Measurements from ENCODE around the gene EXOC4. TPM values are rescaled to one million over a fixed set of nuclear protein-coding genes. Genes with fewer than 3 reads are reported as not detected.

The EXOC4 gene
- total and polyA plus RNA-seq, 2 donors (not counting 3 experiments of a cell fraction or from before 2014, with no cell fraction given): 20.3 to 73.1 TPM

GRCh38 chr7:134028853-134029252 lies 776.0 kb downstream of the EXOC4 start:
- Histone ChIP-seq H3K27ac (ENCODE audit: insufficient read depth, low read depth, low read length) (no peak overlapping the region), H3K9me1 (replicated peaks; ENCODE audit: control insufficient read depth, extremely low read depth, insufficient read depth, low read length) (no peaks in the 10 kb centered on the region), H3K4me2 (ENCODE audit: insufficient read depth, low read length) (no peak overlapping the region), H3K4me1 (ENCODE audit: control insufficient read depth, extremely low read depth, insufficient read depth, low read length) (no peaks in the 10 kb centered on the region), H3K9me3 (replicated peaks; ENCODE audit: control insufficient read depth, insufficient read depth, low read length) (no peaks in the 10 kb centered on the region), H3K36me3 (ENCODE audit: control insufficient read depth in 2 of 2, extremely low read depth in 1 of 2, insufficient read depth in 2 of 2, low read length in 2 of 2) (no peaks in the 10 kb centered on the region), H3K79me2 (ENCODE audit: control insufficient read depth, insufficient read depth, low read length) (no peaks in the 10 kb centered on the region), H2AFZ (ENCODE audit: low read depth, low read length) (no peak overlapping the region), H4K20me1 (replicated peaks; ENCODE audit: control insufficient read depth, extremely low read depth, insufficient read depth, low read length) (no peaks in the 10 kb centered on the region), H3K27me3 (ENCODE audit: control insufficient read depth in 2 of 2, insufficient read depth in 2 of 2, low read length in 2 of 2) (no peaks in the 10 kb centered on the region), H3K9ac (replicated peaks; ENCODE audit: extremely low read depth, insufficient read depth, low read length) (no peak overlapping the region), H3K4me3 (replicated peaks in 1 of 3; ENCODE audit: insufficient read depth in 1 of 3, low read depth in 1 of 3, low read length in 3 of 3) (no peak overlapping the region)
- intact Hi-C loops (cut with micrococcal nuclease) (no loop called here), dilution Hi-C loops (cut with MboI; ENCODE audit: extremely low pct_ligation_motif_present, low sequenced_read_pairs) (no loop called here)
- ChIA-PET CTCF (no interaction called here), POLR2A (no interaction called here)
- DNase-seq (ENCODE audit: low read depth, low spot score): no peak
- BruUV-seq (replicated peaks): no TSS peak
- TF ChIP-seq POLR2AphosphoS5 (IDR thresholded peaks at IDR 0.05; ENCODE audit: insufficient read depth, low read depth, low read length) (no peak), POLR2A (IDR thresholded peaks at IDR 0.05; ENCODE audit: low read depth, low read length) (no peak), FOS (IDR thresholded peaks at IDR 0.05; ENCODE audit: borderline replicate concordance, insufficient read depth, low read length) (no peak), MAX (IDR thresholded peaks at IDR 0.05; ENCODE audit: insufficient read depth, insufficient read length) (no peak), JUN (IDR thresholded peaks at IDR 0.05; ENCODE audit: borderline replicate concordance, insufficient read depth, insufficient read length, low read depth) (no peak)
- no peak for FAIRE-seq

DNA sequence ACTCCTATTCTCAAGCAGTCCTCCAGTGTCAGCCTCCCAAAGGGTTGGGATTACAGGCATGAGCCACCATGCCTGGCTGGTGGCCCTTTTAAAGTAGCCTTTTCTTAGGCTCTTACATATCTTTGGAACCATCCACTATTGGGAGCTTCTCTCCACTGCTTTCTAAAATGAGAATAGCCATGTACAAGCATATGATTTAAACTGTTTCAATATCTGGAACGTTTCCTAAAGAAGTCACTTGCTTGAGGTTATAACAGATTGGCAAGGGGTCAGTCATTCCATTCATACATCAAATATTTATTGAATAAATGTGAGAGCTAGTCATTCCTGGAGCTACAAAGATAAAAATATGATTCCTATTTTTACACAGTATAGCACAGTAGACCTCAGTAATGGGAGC lies 776.9 kb downstream of the EXOC4 start:
- Histone ChIP-seq H3K79me2 (ENCODE audit: control insufficient read depth, insufficient read depth, low read length) (no peaks in the 10 kb centered on the region), H4K20me1 (replicated peaks; ENCODE audit: control insufficient read depth, extremely low read depth, insufficient read depth, low read length) (no peaks in the 10 kb centered on the region), H3K9me3 (replicated peaks; ENCODE audit: control insufficient read depth, insufficient read depth, low read length) (no peaks in the 10 kb centered on the region), H3K4me2 (ENCODE audit: insufficient read depth, low read length) (no peak overlapping the region), H2AFZ (ENCODE audit: low read depth, low read length) (no peak overlapping the region), H3K27me3 (ENCODE audit: control insufficient read depth in 2 of 2, insufficient read depth in 2 of 2, low read length in 2 of 2) (no peaks in the 10 kb centered on the region), H3K36me3 (ENCODE audit: control insufficient read depth in 2 of 2, extremely low read depth in 1 of 2, insufficient read depth in 2 of 2, low read length in 2 of 2) (no peaks in the 10 kb centered on the region), H3K4me1 (ENCODE audit: control insufficient read depth, extremely low read depth, insufficient read depth, low read length) (no peaks in the 10 kb centered on the region), H3K9ac (replicated peaks; ENCODE audit: extremely low read depth, insufficient read depth, low read length) (no peak overlapping the region), H3K4me3 (replicated peaks in 1 of 3; ENCODE audit: insufficient read depth in 1 of 3, low read depth in 1 of 3, low read length in 3 of 3) (no peak overlapping the region), H3K9me1 (replicated peaks; ENCODE audit: control insufficient read depth, extremely low read depth, insufficient read depth, low read length) (no peaks in the 10 kb centered on the region), H3K27ac (ENCODE audit: insufficient read depth, low read depth, low read length) (no peak overlapping the region)
- POLR2A ChIA-PET: no interaction called here
- FAIRE-seq (no peak), DNase-seq (ENCODE audit: low read depth, low spot score) (no peak)
- intact Hi-C loops (cut with micrococcal nuclease) (no loop called here), dilution Hi-C loops (cut with MboI; ENCODE audit: extremely low pct_ligation_motif_present, low sequenced_read_pairs) (no loop called here)
- CTCF ChIA-PET: interaction anchor here (0.8 kb wide), 1 partner anchor 10 kb away, joined by 3 read pairs; no protein-coding TSS in a partner anchor
- no peak for TF ChIP-seq CTCF (IDR thresholded peaks at IDR 0.05; ENCODE audit: extremely low read depth in 1 of 2, insufficient read depth in 1 of 2, low read depth in 1 of 2, low read length in 2 of 2)
- TF ChIP-seq GATA2 (IDR thresholded peaks at IDR 0.05; ENCODE audit: insufficient read depth, insufficient read length, low read depth, low read length): no peak
- TF ChIP-seq MYC (IDR thresholded peaks at IDR 0.05; ENCODE audit: low read depth, low read length): no peak
- no peak for TF ChIP-seq FOS (IDR thresholded peaks at IDR 0.05; ENCODE audit: borderline replicate concordance, insufficient read depth, low read length)
- TF ChIP-seq POLR2AphosphoS5 (IDR thresholded peaks at IDR 0.05; ENCODE audit: insufficient read depth, low read depth, low read length): no peak
- no peak for TF ChIP-seq MAX (IDR thresholded peaks at IDR 0.05; ENCODE audit: insufficient read depth, insufficient read length)
- no peak for TF ChIP-seq EZH2 (IDR thresholded peaks at IDR 0.05; ENCODE audit: borderline replicate concordance, low read depth, low read length, severe bottlenecking)
- TF ChIP-seq JUN (IDR thresholded peaks at IDR 0.05; ENCODE audit: borderline replicate concordance, insufficient read depth, insufficient read length, low read depth): no peak
- TF ChIP-seq POLR2A (IDR thresholded peaks at IDR 0.05; ENCODE audit: low read depth, low read length): no peak
- no TSS peak for BruUV-seq (replicated peaks)
